ENCODE data around the gene ERBIN. TPM values are rescaled to one million over a fixed set of nuclear protein-coding genes. Genes with fewer than 3 reads are reported as not detected.

The ERBIN gene
- total and polyA plus RNA-seq, 2 of the 13 experiments (the other 11 are each of a cell fraction or from before 2014, with no cell fraction given) = 14.4 to 41.7 TPM

GRCh38 chr5:65925044-65925600, 1.3 kb upstream of the ERBIN start (continued):
- TF ChIP-seq GMEB2 (CRISPR knock-in tag; IDR thresholded peaks at IDR 0.05; ENCODE audit: low read depth) (no peak), KIAA2018 (CRISPR knock-in tag; IDR thresholded peaks at IDR 0.05; ENCODE audit: borderline replicate concordance) (no peak), ZNF225 (CRISPR knock-in tag; IDR thresholded peaks at IDR 0.05) (no peak), ZNF503 (CRISPR knock-in tag; IDR thresholded peaks at IDR 0.05) (no peak; the same call in 1 of the 2 replicates), ZBTB2 (CRISPR knock-in tag; IDR thresholded peaks at IDR 0.05; ENCODE audit: low read depth) (no peak), TFE3 (CRISPR knock-in tag; IDR thresholded peaks at IDR 0.05) (no peak), GABPA (IDR thresholded peaks at IDR 0.05; ENCODE audit: low read depth, low read length) (no peak), GABPA (CRISPR knock-in tag; IDR thresholded peaks at IDR 0.05; ENCODE audit: low read depth) (no peak), SMAD9 (CRISPR knock-in tag; IDR thresholded peaks at IDR 0.05) (no peak), SIN3B (IDR thresholded peaks at IDR 0.05; ENCODE audit: low read length) (no peak), ZNF605 (CRISPR knock-in tag; IDR thresholded peaks at IDR 0.05) (peak; percentile 72; the same call in 1 of the 2 replicates), ATF7 (IDR thresholded peaks at IDR 0.05) (no peak), ATF7 (CRISPR knock-in tag; IDR thresholded peaks at IDR 0.05) (no peak), ZNF17 (CRISPR knock-in tag; IDR thresholded peaks at IDR 0.05) (no peak), TCF7L2 (IDR thresholded peaks at IDR 0.05; ENCODE audit: low read depth, low read length) (no peak)

All from HepG2 (cell line).